Esophagus muscularis mucosa (tissue), 4 donors: Measurements from ENCODE around the gene ZSWIM5. TPM values are rescaled to one million over a fixed set of nuclear protein-coding genes. Genes with fewer than 3 reads are reported as not detected.

Source experiments
- DNase-seq: peaks from one replicate; pipeline ENCODE4 v3.0.0-alpha.2; 2017; ENCODE audit errors: extremely low spot score
- H3K27ac ChIP-seq, 4 donors: fragments of 200-600 bp; sonication (generic); replicated peaks in 1 of 4; 1 replicate in 3 of 4; 2 replicates in 1 of 4; pipeline ENCODE4 v1.5.1; 2016 to 2019; ENCODE audit warnings: mild to moderate bottlenecking in 1 of 4
- H3K27me3 ChIP-seq, 4 donors: fragments of 200-600 bp; sonication (generic); one replicate each; pipeline versions ENCODE4 v1.5.1 to v1.6.0; 2016 to 2019
- H3K36me3 ChIP-seq, 4 donors: fragments of 200-600 bp; sonication (generic); one replicate each; pipeline ENCODE4 v1.5.1; 2016 to 2019
- H3K4me1 ChIP-seq, 4 donors: fragments of 200-600 bp; sonication (generic); one replicate each; pipeline ENCODE4 v1.5.1; 2016 to 2019
- H3K4me3 ChIP-seq, 4 donors: fragments of 200-600 bp; sonication (generic); 1 replicate in 2 of 4; 2 replicates in 2 of 4; pipeline ENCODE4 v1.5.1; 2016 to 2019; ENCODE audit warnings: mild to moderate bottlenecking in 4 of 4, moderate library complexity in 1 of 4
- H3K9me3 ChIP-seq, 4 donors: fragments of 200-600 bp; sonication (generic); 1 replicate in 3 of 4; 2 replicates in 1 of 4; pipeline ENCODE4 v1.5.1; 2016 to 2019
- CTCF ChIP-seq, 3 experiments: fragments of 200-600 bp in 2 of 3; fragments of 450-650 bp in 1 of 3; sonication (generic) in 2 of 3; IDR thresholded peaks; one replicate each; pipeline ENCODE4 v1.5.1; 2017 to 2019; ENCODE audit warnings: antibody characterized with exemption in 3 of 3, mild to moderate bottlenecking in 2 of 3, moderate library complexity in 1 of 3
- EP300 ChIP-seq: sonication (generic); formaldehyde crosslinking; IDR thresholded peaks from one replicate; pipeline ENCODE4 v1.6.1; 2017; ENCODE audit warnings: antibody characterized with exemption
- POLR2A ChIP-seq: fragments of 450-650 bp; IDR thresholded peaks from one replicate; pipeline ENCODE4 v1.6.1; 2017; ENCODE audit warnings: antibody characterized with exemption, moderate library complexity, mild to moderate bottlenecking, low read depth
- POLR2AphosphoS5 ChIP-seq, 2 donors: sonication (generic); formaldehyde crosslinking; IDR thresholded peaks; one replicate each; pipeline ENCODE4 v1.6.1; 2017; ENCODE audit warnings: antibody characterized with exemption in 2 of 2
- WGBS: methylation state at CpG from one replicate; pipeline ENCODE4 v1.1.5; 2018; 5-methylcytosine and 5-hydroxymethylcytosine counted together
- intact Hi-C: fragments of 100-400 bp; cut with DNase I; formaldehyde crosslinking; loops from one replicate; pipeline ENCODE4 v1.15.1; 2023
- total RNA-seq, 4 donors: library from RNA; depleted of rRNA; stranded (reverse); fragments of >200 nt; gene quantifications; one replicate each; pipeline versions ENCODE4 v1.1.0 to v1.2.1, GENCODE V29; 2016

Gene ZSWIM5
- total RNA-seq, 4 donors from 2014 or later = 3.3 to 6.2 (median 5.3) TPM

- intact Hi-C loops = loop anchor here (5.0 to 10.0 kb wide), 2 partner anchors 97 to 190 kb away; partner anchors contain the start of genes HECTD3 and UROD
- peaks cover 9 to 37% (median 27%) of the 10 kb centered on the region in 4 donors for H3K4me1 ChIP-seq
- TF ChIP-seq EP300 = no peak
- no peak for TF ChIP-seq POLR2AphosphoS5 (IDR thresholded peaks at IDR 0.05)
- no peak for DNase-seq
- peak overlapping the region; percentile 87 to 94 (median 92) for H3K27ac ChIP-seq
- no peaks in the 10 kb centered on the region for H3K36me3 ChIP-seq
- 2% methylated on average over 24 of the region's 43 CpGs for WGBS
- no peaks in the 10 kb centered on the region for H3K9me3 ChIP-seq
- H3K27me3 ChIP-seq = no peaks in the 10 kb centered on the region
- peak overlapping the region; percentile 84 to 97 (median 88) for H3K4me3 ChIP-seq
Measured at GRCh38 chr1:45205011-45205909, 1.1 kb downstream of the ZSWIM5 start.

GRCh38 chr1:45200906-45201500 lies 5.4 kb downstream of the ZSWIM5 start:
- DNase-seq = no peak
- intact Hi-C loops = loop anchor here (10.0 kb wide), 1 partner anchor 186 kb away; the partner anchor contains the start of genes HECTD3 and UROD
- H3K36me3 ChIP-seq = no peaks in the 10 kb centered on the region
- peaks cover 0 to 8% (median 0%) of the 10 kb centered on the region in 4 donors for H3K9me3 ChIP-seq
- peaks cover 0 to 26% (median 16%) of the 10 kb centered on the region in 4 donors for H3K4me1 ChIP-seq
- no peak overlapping the region for H3K4me3 ChIP-seq
- 88% methylated on average over 3 of the region's 3 CpGs for WGBS
- no peaks in the 10 kb centered on the region for H3K27me3 ChIP-seq
- H3K27ac ChIP-seq = no peak overlapping the region
- TF ChIP-seq POLR2AphosphoS5 (IDR thresholded peaks at IDR 0.05) (no peak), POLR2A (no peak), EP300 (no peak), CTCF (IDR thresholded peaks at IDR 0.05) (no peak)

GRCh38 chr1:45200435-45200834 lies 6.0 kb downstream of the ZSWIM5 start:
- intact Hi-C loops = loop anchor here (10.0 kb wide), 1 partner anchor 186 kb away; the partner anchor contains the start of genes HECTD3 and UROD
- TF ChIP-seq EP300 = no peak
- no peak for TF ChIP-seq POLR2AphosphoS5 (IDR thresholded peaks at IDR 0.05)
- TF ChIP-seq POLR2A = no peak
- TF ChIP-seq CTCF (IDR thresholded peaks at IDR 0.05) = no peak

GRCh38 chr1:45198185-45198584 lies 8.2 kb downstream of the ZSWIM5 start:
- DNase-seq = no peak
- peaks cover 0 to 8% (median 0%) of the 10 kb centered on the region in 4 donors for H3K9me3 ChIP-seq
- TF ChIP-seq EP300 (no peak), POLR2A (no peak), CTCF (IDR thresholded peaks at IDR 0.05) (no peak), POLR2AphosphoS5 (IDR thresholded peaks at IDR 0.05) (no peak)
- H3K27me3 ChIP-seq = no peaks in the 10 kb centered on the region
- intact Hi-C loops = no loop called here
- peaks cover 0 to 2% (median 0%) of the 10 kb centered on the region in 4 donors for H3K4me1 ChIP-seq
- H3K36me3 ChIP-seq = no peaks in the 10 kb centered on the region
- no peak overlapping the region for H3K4me3 ChIP-seq
- H3K27ac ChIP-seq = no peak overlapping the region
- WGBS = 70% methylated on average over 2 of the region's 2 CpGs

More at GRCh38 chr1:45200435-45200834, 6.0 kb downstream of the ZSWIM5 start:
- no peak for DNase-seq
- Histone ChIP-seq H3K27ac (no peak overlapping the region), H3K36me3 (no peaks in the 10 kb centered on the region), H3K4me3 (no peak overlapping the region), H3K4me1 (peaks cover 0 to 25% (median 16%) of the 10 kb centered on the region in 4 donors), H3K9me3 (peaks cover 0 to 8% (median 0%) of the 10 kb centered on the region in 4 donors), H3K27me3 (no peaks in the 10 kb centered on the region)

GRCh38 chr1:45196863-45197262 lies 9.5 kb downstream of the ZSWIM5 start:
- H3K9me3 ChIP-seq = peaks cover 0 to 8% (median 0%) of the 10 kb centered on the region in 4 donors
- no peak overlapping the region for H3K27ac ChIP-seq
- TF ChIP-seq EP300 = no peak
- no peak for TF ChIP-seq POLR2A
- TF ChIP-seq CTCF (IDR thresholded peaks at IDR 0.05) = no peak
- no peak for TF ChIP-seq POLR2AphosphoS5 (IDR thresholded peaks at IDR 0.05)
- no peaks in the 10 kb centered on the region for H3K36me3 ChIP-seq
- DNase-seq = no peak
- intact Hi-C loops = no loop called here
- H3K27me3 ChIP-seq = no peaks in the 10 kb centered on the region
- H3K4me3 ChIP-seq = no peak overlapping the region
- no peaks in the 10 kb centered on the region for H3K4me1 ChIP-seq
